ENCODE results near the gene MBNL2. TPM values are rescaled to one million over a fixed set of nuclear protein-coding genes. Genes with fewer than 3 reads are reported as not detected.
A peak's percentile ranks its signal among the peaks of the same experiment; 100 is the strongest.

Gene MBNL2
- total and polyA plus RNA-seq, 2 of the 13 experiments (the other 11 are each of a cell fraction or from before 2014, with no cell fraction given) = 30.8 to 59.0 TPM

- TF ChIP-seq, protein P1, sequence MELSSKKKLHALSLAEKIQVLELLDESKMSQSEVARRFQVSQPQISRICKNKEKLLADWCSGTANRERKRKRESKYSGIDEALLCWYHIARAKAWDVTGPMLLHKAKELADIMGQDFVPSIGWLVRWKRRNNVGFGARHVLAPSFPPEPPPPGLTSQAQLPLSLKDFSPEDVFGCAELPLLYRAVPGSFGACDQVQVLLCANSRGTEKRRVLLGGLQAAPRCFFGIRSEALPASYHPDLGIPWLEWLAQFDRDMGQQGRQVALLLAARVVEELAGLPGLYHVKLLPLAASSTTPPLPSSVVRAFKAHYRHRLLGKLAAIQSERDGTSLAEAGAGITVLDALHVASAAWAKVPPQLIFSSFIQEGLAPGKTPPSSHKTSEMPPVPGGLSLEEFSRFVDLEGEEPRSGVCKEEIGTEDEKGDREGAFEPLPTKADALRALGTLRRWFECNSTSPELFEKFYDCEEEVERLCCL (CRISPR knock-in tag; IDR thresholded peaks at IDR 0.05; ENCODE audit: borderline replicate concordance) = no peak
- TF ChIP-seq PHF21A (CRISPR knock-in tag; IDR thresholded peaks at IDR 0.05) (peak; percentile 23; the same call in 1 of the 2 replicates), MTF2 (CRISPR knock-in tag; IDR thresholded peaks at IDR 0.05; ENCODE audit: borderline replicate concordance) (no peak), NBN (conservative IDR thresholded peaks at IDR 0.05) (no peak), U2AF1 (optimal IDR thresholded peaks at IDR 0.05; ENCODE audit: low read depth, low read length) (no peak), ZNF430 (CRISPR knock-in tag; IDR thresholded peaks at IDR 0.05) (no peak), JUN (CRISPR knock-in tag; IDR thresholded peaks at IDR 0.05) (peak; percentile 90), ZNF142 (CRISPR knock-in tag; IDR thresholded peaks at IDR 0.05) (no peak), SOX5 (CRISPR knock-in tag; IDR thresholded peaks at IDR 0.05; ENCODE audit: borderline replicate concordance) (peak; percentile 75; the same call in 1 of the 2 replicates), HMG20A (CRISPR knock-in tag; IDR thresholded peaks at IDR 0.05; ENCODE audit: borderline replicate concordance) (peak; percentile 93), HOXA9 (CRISPR knock-in tag; IDR thresholded peaks at IDR 0.05; ENCODE audit: borderline replicate concordance) (no peak), SRSF1 (optimal IDR thresholded peaks at IDR 0.05; ENCODE audit: low read depth, low read length) (no peak), ZNF12 (CRISPR knock-in tag; IDR thresholded peaks at IDR 0.05) (peak; percentile 86), AGO1 (IDR thresholded peaks at IDR 0.05; ENCODE audit: low read depth, low read length, poor library complexity, severe bottlenecking) (no peak), STAT5B (CRISPR knock-in tag; IDR thresholded peaks at IDR 0.05) (no peak), ZNF317 (CRISPR knock-in tag; IDR thresholded peaks at IDR 0.05) (no peak)
- TF ChIP-seq, protein P2, sequence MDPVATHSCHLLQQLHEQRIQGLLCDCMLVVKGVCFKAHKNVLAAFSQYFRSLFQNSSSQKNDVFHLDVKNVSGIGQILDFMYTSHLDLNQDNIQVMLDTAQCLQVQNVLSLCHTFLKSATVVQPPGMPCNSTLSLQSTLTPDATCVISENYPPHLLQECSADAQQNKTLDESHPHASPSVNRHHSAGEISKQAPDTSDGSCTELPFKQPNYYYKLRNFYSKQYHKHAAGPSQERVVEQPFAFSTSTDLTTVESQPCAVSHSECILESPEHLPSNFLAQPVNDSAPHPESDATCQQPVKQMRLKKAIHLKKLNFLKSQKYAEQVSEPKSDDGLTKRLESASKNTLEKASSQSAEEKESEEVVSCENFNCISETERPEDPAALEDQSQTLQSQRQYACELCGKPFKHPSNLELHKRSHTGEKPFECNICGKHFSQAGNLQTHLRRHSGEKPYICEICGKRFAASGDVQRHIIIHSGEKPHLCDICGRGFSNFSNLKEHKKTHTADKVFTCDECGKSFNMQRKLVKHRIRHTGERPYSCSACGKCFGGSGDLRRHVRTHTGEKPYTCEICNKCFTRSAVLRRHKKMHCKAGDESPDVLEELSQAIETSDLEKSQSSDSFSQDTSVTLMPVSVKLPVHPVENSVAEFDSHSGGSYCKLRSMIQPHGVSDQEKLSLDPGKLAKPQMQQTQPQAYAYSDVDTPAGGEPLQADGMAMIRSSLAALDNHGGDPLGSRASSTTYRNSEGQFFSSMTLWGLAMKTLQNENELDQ (CRISPR knock-in tag; IDR thresholded peaks at IDR 0.05; ENCODE audit: borderline replicate concordance) = no peak
These were observed 52.9 kb downstream of the MBNL2 start (continued) for GRCh38 chr13:97274829-97275649.
